ENCODE results near the gene RPL36AL.
"Not testable (repeated sequence)": the region's sequence is repeated elsewhere in the genome, so short reads cannot be mapped to it uniquely, and the experiment has no call there.

RPL36AL gene

GRCh38 chr14:49619273-49619672 lies 1.2 kb downstream of the RPL36AL start:
- not testable (repeated sequence) for DNase-seq (ENCODE audit: low read depth, low spot score)

- no peak for DNase-seq (ENCODE audit: low read depth, low spot score)
Measured at GRCh38 chr14:49617852-49618519, 2.4 kb downstream of the RPL36AL start.

GRCh38 chr14:49615776-49616175 lies 4.7 kb downstream of the RPL36AL start:
- no peak for DNase-seq (ENCODE audit: low read depth, low spot score)

GRCh38 chr14:49614196-49614595 lies 6.2 kb downstream of the RPL36AL start:
- DNase-seq (ENCODE audit: low read depth, low spot score), result no peak

GRCh38 chr14:49612671-49613070 lies 7.8 kb downstream of the RPL36AL start:
- DNase-seq (ENCODE audit: low read depth, low spot score), result no peak

GRCh38 chr14:49612251-49612650 lies 8.2 kb downstream of the RPL36AL start:
- no peak for DNase-seq (ENCODE audit: low read depth, low spot score)

- DNase-seq (ENCODE audit: low read depth, low spot score), result no peak
Measured at GRCh38 chr14:49607583-49607982, 12.8 kb downstream of the RPL36AL start.

- DNase-seq (ENCODE audit: low read depth, low spot score), result peak; percentile 68
Measured at GRCh38 chr14:49598485-49599300, 21.7 kb downstream of the RPL36AL start, which contains the start of gene LRR1. Gene LRR1 (plus strand): TSS chr14:49598940. CDS start chr14:49599021, 81 bp downstream.

- no peak for DNase-seq (ENCODE audit: low read depth, low spot score)
Measured at GRCh38 chr14:49598189-49598484, 22.3 kb downstream of the RPL36AL start.

- no peak for DNase-seq (ENCODE audit: low read depth, low spot score)
Measured at GRCh38 chr14:49594347-49595091, 25.9 kb downstream of the RPL36AL start.

- DNase-seq (ENCODE audit: low read depth, low spot score), result no peak
Measured at GRCh38 chr14:49593016-49593415, 27.4 kb downstream of the RPL36AL start.

GRCh38 chr14:49589387-49589786 lies 31.0 kb downstream of the RPL36AL start:
- no peak for DNase-seq (ENCODE audit: low read depth, low spot score)

- no peak for DNase-seq (ENCODE audit: low read depth, low spot score)
Measured at GRCh38 chr14:49586673-49587460, 33.6 kb downstream of the RPL36AL start.

GRCh38 chr14:49585803-49586672 lies 34.4 kb downstream of the RPL36AL start, which contains the start of gene RPS29:
Gene RPS29 (minus strand): TSS chr14:49586380. CDS start chr14:49586346, 34 bp downstream.
- DNase-seq (ENCODE audit: low read depth, low spot score), result peak; percentile 89

GRCh38 chr14:49584981-49585640 lies 35.3 kb downstream of the RPL36AL start:
- DNase-seq (ENCODE audit: low read depth, low spot score), result not testable (repeated sequence)

GRCh38 chr14:49584058-49584457 lies 36.4 kb downstream of the RPL36AL start:
- DNase-seq (ENCODE audit: low read depth, low spot score), result no peak

GRCh38 chr14:49583629-49584028 lies 36.8 kb downstream of the RPL36AL start:
- no peak for DNase-seq (ENCODE audit: low read depth, low spot score)

GRCh38 chr14:49582113-49582977 lies 38.1 kb downstream of the RPL36AL start:
- no peak for DNase-seq (ENCODE audit: low read depth, low spot score)
